ENCODE measurements around the gene TBX6.

Gene TBX6

GRCh38 chr16:30113711-30114333 lies 22.1 kb upstream of the TBX6 start:
- no peak for DNase-seq

GRCh38 chr16:30113031-30113710 lies 21.4 kb upstream of the TBX6 start, which contains the start of gene GDPD3:
GDPD3 (minus strand) TSS chr16:30113537; CDS start chr16:30113478, 59 bp downstream.
- DNase-seq = no peak

- no peak for DNase-seq
Observed at GRCh38 chr16:30112197-30113030, 20.7 kb upstream of the TBX6 start.

- DNase-seq = no peak
Observed at GRCh38 chr16:30110661-30111060, 18.9 kb upstream of the TBX6 start.

- DNase-seq = no peak
Observed at GRCh38 chr16:30108059-30108850, 16.5 kb upstream of the TBX6 start.

GRCh38 chr16:30104492-30104891 lies 12.8 kb upstream of the TBX6 start:
- DNase-seq = no peak

GRCh38 chr16:30104090-30104489 lies 12.4 kb upstream of the TBX6 start:
- DNase-seq = no peak

- no peak for DNase-seq
Observed at GRCh38 chr16:30096862-30097563, 5.3 kb upstream of the TBX6 start.

- DNase-seq = peak; percentile 36
Observed at GRCh38 chr16:30096105-30096861, 4.6 kb upstream of the TBX6 start, which contains the start of gene YPEL3. YPEL3 (minus strand) TSS chr16:30096213; CDS start chr16:30095482, 731 bp downstream.

GRCh38 chr16:30095166-30096078 lies 3.7 kb upstream of the TBX6 start:
- DNase-seq = no peak

- no peak for DNase-seq
Observed at GRCh38 chr16:30094541-30095165, 2.9 kb upstream of the TBX6 start.

- peak; percentile 83 for DNase-seq
Observed at GRCh38 chr16:30092373-30093010, 768 bp upstream of the TBX6 start.

- DNase-seq = no peak
Observed at GRCh38 chr16:30090610-30091331, 953 bp downstream of the TBX6 start.

GRCh38 chr16:30088832-30089624 lies 2.7 kb downstream of the TBX6 start:
- DNase-seq = no peak

GRCh38 chr16:30088237-30088831 lies 3.4 kb downstream of the TBX6 start:
- no peak for DNase-seq

- DNase-seq = no peak
Observed at GRCh38 chr16:30087181-30087898, 4.4 kb downstream of the TBX6 start.
